IPS-20b (cell line): Measurements from ENCODE around the gene TMEM72.

Experiments
- H3K27ac ChIP-seq: one replicate; pipeline ENCODE4 v1.5.1; 2013; ENCODE audit warnings: low read length
- H3K27me3 ChIP-seq: 2 replicates; pipeline ENCODE4 v1.6.1; 2013; ENCODE audit warnings: mild to moderate bottlenecking, low read length, inconsistent platforms; ENCODE audit not compliant: insufficient read depth
- H3K36me3 ChIP-seq: 2 replicates; pipeline ENCODE4 v1.6.1; 2013; ENCODE audit warnings: low read depth, mild to moderate bottlenecking, inconsistent platforms, low read length, moderate library complexity; ENCODE audit not compliant: insufficient read depth
- H3K4me1 ChIP-seq: 2 replicates; pipeline ENCODE4 v1.6.1; 2013; ENCODE audit warnings: mild to moderate bottlenecking, control low read depth, inconsistent platforms, low read length, moderate library complexity; ENCODE audit not compliant: insufficient read depth
- H3K4me3 ChIP-seq: 2 replicates; pipeline ENCODE4 v1.5.1; 2013; ENCODE audit warnings: mild to moderate bottlenecking, low read length, inconsistent platforms
- H3K9ac ChIP-seq: 2 replicates; pipeline ENCODE4 v1.6.1; 2013; ENCODE audit warnings: low read depth, mild to moderate bottlenecking, inconsistent platforms, low read length, moderate library complexity
- H3K9me3 ChIP-seq: 2 replicates; pipeline ENCODE4 v1.6.1; 2013; ENCODE audit warnings: mild to moderate bottlenecking, low read depth, low read length, inconsistent platforms; ENCODE audit not compliant: insufficient read depth

The TMEM72 gene

DNA sequence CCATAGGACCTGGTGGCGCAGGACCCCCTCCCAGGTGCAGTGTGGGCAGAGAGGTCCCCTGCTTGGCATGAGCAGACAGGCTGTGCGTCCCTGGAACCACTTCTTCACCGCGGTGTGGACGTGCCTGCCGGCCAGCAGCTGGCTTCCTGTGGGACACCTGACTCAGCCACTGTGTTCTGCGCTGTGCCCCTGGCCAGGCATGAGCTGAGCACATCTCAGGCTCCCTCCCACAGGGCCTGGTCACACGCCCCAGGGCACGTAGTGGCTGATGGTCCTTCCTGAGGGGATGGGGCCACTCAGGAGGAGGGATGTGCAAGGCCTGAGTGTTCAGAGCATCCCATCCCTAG lies 71.0 kb downstream of the TMEM72 start:
- H3K9me3 ChIP-seq, result no peaks in the 10 kb centered on the region
- H3K4me3 ChIP-seq, result no peak overlapping the region
- no peak overlapping the region for H3K27ac ChIP-seq
- peaks cover 8% of the 10 kb centered on the region; the same call in 1 of the 2 replicates for H3K27me3 ChIP-seq
- H3K9ac ChIP-seq, result no peak overlapping the region
- no peaks in the 10 kb centered on the region for H3K36me3 ChIP-seq
- peaks cover 38% of the 10 kb centered on the region; the same call in 1 of the 2 replicates for H3K4me1 ChIP-seq

- Histone ChIP-seq H3K9ac (no peak overlapping the region), H3K4me1 (peaks cover 38% of the 10 kb centered on the region; the same call in 1 of the 2 replicates), H3K27me3 (peaks cover 8% of the 10 kb centered on the region; the same call in 1 of the 2 replicates), H3K9me3 (no peaks in the 10 kb centered on the region), H3K27ac (no peak overlapping the region), H3K36me3 (no peaks in the 10 kb centered on the region), H3K4me3 (no peak overlapping the region)
Observed at GRCh38 chr10:44982496-44982895, 71.4 kb downstream of the TMEM72 start.

DNA sequence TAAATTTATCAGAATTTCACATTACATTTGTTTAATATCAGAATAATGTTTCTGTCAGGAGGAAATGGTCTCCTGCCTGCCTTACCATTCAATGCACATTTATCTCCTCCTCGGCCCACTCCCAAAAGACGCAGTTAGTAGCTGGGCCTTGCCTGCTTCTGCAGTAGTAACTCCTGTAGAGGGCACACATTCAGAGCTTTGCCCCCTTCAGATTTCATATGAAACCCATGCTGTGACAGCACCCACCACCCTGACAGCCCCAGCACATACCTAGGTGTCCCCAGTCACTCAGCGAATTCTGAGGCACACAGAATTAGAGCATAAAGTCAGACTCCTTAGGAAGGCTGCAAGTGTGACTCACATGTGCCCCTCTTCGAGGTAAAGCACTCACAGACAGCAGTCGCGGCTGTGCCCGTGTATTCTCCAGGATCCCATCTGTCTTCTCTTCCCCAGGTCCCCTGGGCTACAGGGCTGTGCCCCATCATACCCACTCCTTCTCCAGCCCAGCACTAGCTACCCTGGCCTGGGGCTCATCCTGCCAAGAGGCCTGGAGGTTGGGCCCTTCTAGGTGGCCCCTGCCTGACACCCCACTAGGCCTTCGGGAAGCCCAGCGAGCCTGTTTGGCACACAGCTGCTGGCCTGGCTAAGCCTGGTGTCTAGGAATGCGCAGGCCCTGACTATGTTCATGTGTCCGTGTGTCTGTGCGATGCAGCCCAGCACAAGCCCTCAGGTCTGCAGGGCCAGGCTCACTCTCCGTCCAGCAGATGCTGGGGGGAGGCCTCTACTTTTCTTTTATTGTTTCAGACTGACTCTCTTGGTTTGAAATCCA lies 72.1 kb downstream of the TMEM72 start:
- Histone ChIP-seq H3K27me3 (peaks cover 8% of the 10 kb centered on the region; the same call in 1 of the 2 replicates), H3K36me3 (no peaks in the 10 kb centered on the region), H3K4me3 (no peak overlapping the region), H3K9ac (no peak overlapping the region), H3K27ac (no peak overlapping the region), H3K4me1 (peaks cover 38% of the 10 kb centered on the region; the same call in 1 of the 2 replicates), H3K9me3 (no peaks in the 10 kb centered on the region)

DNA sequence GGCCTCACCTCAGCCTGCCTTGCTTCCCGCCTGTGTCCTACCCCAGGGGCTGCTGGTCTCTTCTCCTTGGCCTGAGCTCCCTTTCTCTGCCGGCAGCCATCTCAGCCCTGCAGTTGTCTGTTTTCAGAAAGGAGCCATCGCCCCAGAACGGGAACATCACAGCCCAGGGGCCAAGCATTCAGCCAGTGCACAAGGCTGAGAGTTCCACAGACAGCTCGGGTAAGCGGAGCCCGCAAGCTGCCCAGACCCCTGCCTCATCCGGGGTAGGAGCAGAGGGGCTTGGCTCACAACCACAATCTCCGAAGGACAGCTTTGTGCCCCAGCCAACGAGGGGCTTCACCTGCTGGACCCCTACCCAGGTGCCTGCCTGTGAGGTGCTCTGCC lies 72.8 kb downstream of the TMEM72 start:
- H3K9ac ChIP-seq, result no peak overlapping the region
- no peak overlapping the region for H3K4me3 ChIP-seq
- peaks cover 12% of the 10 kb centered on the region; the same call in 1 of the 2 replicates for H3K27me3 ChIP-seq
- H3K36me3 ChIP-seq, result no peaks in the 10 kb centered on the region
- H3K4me1 ChIP-seq, result peaks cover 34% of the 10 kb centered on the region; the same call in 1 of the 2 replicates
- no peaks in the 10 kb centered on the region for H3K9me3 ChIP-seq
- no peak overlapping the region for H3K27ac ChIP-seq

- H3K36me3 ChIP-seq, result no peaks in the 10 kb centered on the region
- H3K27ac ChIP-seq, result no peak overlapping the region
- peaks cover 31% of the 10 kb centered on the region; the same call in 1 of the 2 replicates for H3K4me1 ChIP-seq
- H3K27me3 ChIP-seq, result peaks cover 20% of the 10 kb centered on the region; the same call in 1 of the 2 replicates
- H3K9ac ChIP-seq, result no peak overlapping the region
- no peaks in the 10 kb centered on the region for H3K9me3 ChIP-seq
- no peak overlapping the region for H3K4me3 ChIP-seq
Observed at GRCh38 chr10:44984671-44985101, 73.5 kb downstream of the TMEM72 start.

- H3K27ac ChIP-seq, result no peak overlapping the region
- H3K36me3 ChIP-seq, result no peaks in the 10 kb centered on the region
- H3K9ac ChIP-seq, result no peak overlapping the region
- H3K4me3 ChIP-seq, result no peak overlapping the region
- peaks cover 20% of the 10 kb centered on the region; the same call in 1 of the 2 replicates for H3K27me3 ChIP-seq
- H3K4me1 ChIP-seq, result peaks cover 31% of the 10 kb centered on the region; the same call in 1 of the 2 replicates
- H3K9me3 ChIP-seq, result no peaks in the 10 kb centered on the region
Observed at GRCh38 chr10:44985175-44985681, 74.1 kb downstream of the TMEM72 start.

DNA sequence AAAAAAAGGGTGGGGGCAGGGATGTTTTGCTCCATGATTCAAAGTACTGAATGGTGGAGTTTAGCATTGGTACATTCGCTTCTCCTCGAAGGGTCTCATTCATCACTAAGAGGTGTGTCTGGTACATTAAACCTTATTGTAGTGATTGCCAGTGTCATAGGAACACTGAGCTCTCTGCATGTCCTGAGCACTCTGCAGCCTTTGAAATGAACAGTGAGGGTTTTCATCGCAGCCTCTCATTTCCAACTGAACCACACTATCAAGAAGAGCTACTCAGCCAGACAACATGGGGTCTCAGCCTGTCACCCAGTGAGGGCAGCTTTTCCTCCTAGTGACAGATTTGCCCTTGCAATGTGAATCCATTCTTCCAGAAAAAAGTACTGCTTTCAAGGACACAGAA lies 75.0 kb downstream of the TMEM72 start:
- Histone ChIP-seq H3K4me3 (no peak overlapping the region), H3K9ac (no peak overlapping the region), H3K9me3 (no peaks in the 10 kb centered on the region), H3K4me1 (peaks cover 30% of the 10 kb centered on the region; the same call in 1 of the 2 replicates), H3K27ac (no peak overlapping the region), H3K36me3 (no peaks in the 10 kb centered on the region), H3K27me3 (peaks cover 13% of the 10 kb centered on the region; the same call in 1 of the 2 replicates)
